Loucy (cell line): Measurements from ENCODE around the gene GNA15.
"Not testable (repeated sequence)": the region's sequence is repeated elsewhere in the genome, so short reads cannot be mapped to it uniquely, and the experiment has no call there.

Experiments
- EZH2phosphoT487 ChIP-seq: fragments of 200-600 bp; IDR thresholded peaks from 2 replicates; pipeline ENCODE4 v1.6.1; 2018; ENCODE audit warnings: antibody characterized with exemption, mild to moderate bottlenecking, moderate library complexity, borderline replicate concordance
- TF ChIP-seq, protein P1 (sequence below): fragments of 200-600 bp; sonication (generic); conservative IDR thresholded peaks from 2 replicates; pipeline ENCODE4 v1.5.1; 2014; ENCODE audit warnings: mild to moderate bottlenecking, antibody characterized with exemption, low read length

DNA sequence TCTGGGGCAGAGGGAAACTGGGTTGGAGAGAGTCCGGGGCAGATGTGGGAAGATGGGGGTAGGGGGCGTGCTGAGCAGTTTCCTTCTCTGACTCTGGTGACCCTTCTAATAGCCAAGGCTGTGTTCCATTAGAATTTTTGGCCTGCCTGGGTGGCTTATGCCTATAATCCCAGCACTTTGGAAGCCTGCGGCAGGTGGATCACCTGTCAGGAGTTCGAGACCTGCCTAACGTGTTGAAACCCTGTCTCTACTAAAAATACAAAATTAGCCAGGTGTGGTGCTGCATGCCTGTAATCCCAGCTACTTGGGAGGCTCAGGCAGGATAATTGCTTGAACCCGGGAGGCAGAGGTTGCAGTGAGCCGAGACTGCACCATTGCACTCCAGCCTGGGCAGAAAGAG, 67.1 kb downstream of the GNA15 start:
- TF ChIP-seq, protein P1, sequence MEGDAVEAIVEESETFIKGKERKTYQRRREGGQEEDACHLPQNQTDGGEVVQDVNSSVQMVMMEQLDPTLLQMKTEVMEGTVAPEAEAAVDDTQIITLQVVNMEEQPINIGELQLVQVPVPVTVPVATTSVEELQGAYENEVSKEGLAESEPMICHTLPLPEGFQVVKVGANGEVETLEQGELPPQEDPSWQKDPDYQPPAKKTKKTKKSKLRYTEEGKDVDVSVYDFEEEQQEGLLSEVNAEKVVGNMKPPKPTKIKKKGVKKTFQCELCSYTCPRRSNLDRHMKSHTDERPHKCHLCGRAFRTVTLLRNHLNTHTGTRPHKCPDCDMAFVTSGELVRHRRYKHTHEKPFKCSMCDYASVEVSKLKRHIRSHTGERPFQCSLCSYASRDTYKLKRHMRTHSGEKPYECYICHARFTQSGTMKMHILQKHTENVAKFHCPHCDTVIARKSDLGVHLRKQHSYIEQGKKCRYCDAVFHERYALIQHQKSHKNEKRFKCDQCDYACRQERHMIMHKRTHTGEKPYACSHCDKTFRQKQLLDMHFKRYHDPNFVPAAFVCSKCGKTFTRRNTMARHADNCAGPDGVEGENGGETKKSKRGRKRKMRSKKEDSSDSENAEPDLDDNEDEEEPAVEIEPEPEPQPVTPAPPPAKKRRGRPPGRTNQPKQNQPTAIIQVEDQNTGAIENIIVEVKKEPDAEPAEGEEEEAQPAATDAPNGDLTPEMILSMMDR = not testable (repeated sequence)
- not testable (repeated sequence) for TF ChIP-seq EZH2phosphoT487
